ENCODE measurements around the gene SLC37A1. TPM values are rescaled to one million over a fixed set of nuclear protein-coding genes. Genes with fewer than 3 reads are reported as not detected.

Gene SLC37A1
- total and polyA plus RNA-seq, 7 donors, result 2.3 to 98.5 (median 7.8) TPM

DNA sequence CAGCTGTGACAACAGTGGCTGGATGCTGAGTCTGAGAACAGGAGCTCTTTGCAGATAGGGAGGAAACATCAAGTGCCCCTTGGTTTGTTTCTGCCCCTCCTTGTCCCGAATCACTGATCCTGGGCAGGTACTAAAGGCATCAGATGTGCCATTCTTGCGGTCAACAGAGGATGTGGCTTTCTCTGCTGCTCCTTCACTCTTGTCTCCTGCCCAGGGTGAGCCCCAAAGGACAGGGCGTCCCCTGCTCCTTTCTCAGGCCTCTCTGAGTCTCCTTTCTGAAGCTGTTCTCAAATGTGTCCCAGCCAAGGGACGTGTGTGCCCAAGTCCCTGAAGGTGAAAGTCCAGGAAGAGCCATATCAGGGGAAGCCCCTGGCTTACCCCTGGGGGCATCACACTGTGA, 31.7 kb downstream of the SLC37A1 start:
- TF ChIP-seq EP300 (IDR thresholded peaks at IDR 0.05), result no peak
- TF ChIP-seq CTCF (IDR thresholded peaks at IDR 0.05), result no peak
- TF ChIP-seq POLR2A (IDR thresholded peaks at IDR 0.05), result no peak
- TF ChIP-seq POLR2AphosphoS5 (IDR thresholded peaks at IDR 0.05), result no peak
- no peak overlapping the region for H3K4me3 ChIP-seq
- H3K4me1 ChIP-seq, result no peaks in the 10 kb centered on the region
- 82 to 93% methylated on average over 4 of the region's 4 CpGs for WGBS, 2 donors
- no peaks in the 10 kb centered on the region for H3K9me3 ChIP-seq
- no peak for DNase-seq
- intact Hi-C loops (cut with DNase I), result no loop called here
- peaks cover 0 to 63% (median 5%) of the 10 kb centered on the region in 4 donors for H3K36me3 ChIP-seq
- no peak overlapping the region for H3K27ac ChIP-seq
- H3K27me3 ChIP-seq, result no peaks in the 10 kb centered on the region

- WGBS, 2 donors, result 88 to 94% methylated on average over 8 of the region's 8 CpGs
- no peak overlapping the region for H3K4me3 ChIP-seq
- intact Hi-C loops (cut with DNase I), result no loop called here
- H3K4me1 ChIP-seq, result no peaks in the 10 kb centered on the region
- H3K9me3 ChIP-seq, result no peaks in the 10 kb centered on the region
- H3K36me3 ChIP-seq, result peaks cover 0 to 62% (median 5%) of the 10 kb centered on the region in 4 donors
- no peak overlapping the region for H3K27ac ChIP-seq
- DNase-seq, result peak; percentile 27
- TF ChIP-seq POLR2A (IDR thresholded peaks at IDR 0.05), result no peak
- no peak for TF ChIP-seq CTCF (IDR thresholded peaks at IDR 0.05)
- H3K27me3 ChIP-seq, result no peaks in the 10 kb centered on the region
Measured at GRCh38 chr21:42545745-42546144, 32.1 kb downstream of the SLC37A1 start.

- no peaks in the 10 kb centered on the region for H3K27me3 ChIP-seq
- DNase-seq, result peak; percentile 33
- H3K36me3 ChIP-seq, result peaks cover 0 to 55% (median 5%) of the 10 kb centered on the region in 4 donors
- intact Hi-C loops (cut with DNase I), result no loop called here
- no peak for TF ChIP-seq EP300 (IDR thresholded peaks at IDR 0.05)
- no peak for TF ChIP-seq POLR2AphosphoS5 (IDR thresholded peaks at IDR 0.05)
- TF ChIP-seq CTCF (IDR thresholded peaks at IDR 0.05), result no peak
- TF ChIP-seq POLR2A (IDR thresholded peaks at IDR 0.05), result no peak
- no peak overlapping the region for H3K4me3 ChIP-seq
- no peak overlapping the region for H3K27ac ChIP-seq
- WGBS, 2 donors, result 92% methylated on average over 14 of the region's 14 CpGs
- H3K9me3 ChIP-seq, result no peaks in the 10 kb centered on the region
- H3K4me1 ChIP-seq, result no peaks in the 10 kb centered on the region
Measured at GRCh38 chr21:42546433-42546832, 32.8 kb downstream of the SLC37A1 start.

- Histone ChIP-seq H3K4me3 (no peak overlapping the region), H3K27me3 (no peaks in the 10 kb centered on the region), H3K36me3 (peaks cover 0 to 51% (median 5%) of the 10 kb centered on the region in 4 donors), H3K9me3 (no peaks in the 10 kb centered on the region), H3K27ac (no peak overlapping the region), H3K4me1 (no peaks in the 10 kb centered on the region)
- intact Hi-C loops (cut with DNase I), result no loop called here
- 93% methylated on average over 27 of the region's 27 CpGs for WGBS, 2 donors
- DNase-seq, result peak; percentile 56
- TF ChIP-seq POLR2A (IDR thresholded peaks at IDR 0.05) (no peak), CTCF (IDR thresholded peaks at IDR 0.05) (no peak), POLR2AphosphoS5 (IDR thresholded peaks at IDR 0.05) (no peak), EP300 (IDR thresholded peaks at IDR 0.05) (no peak)
Measured at GRCh38 chr21:42547001-42547905, 33.6 kb downstream of the SLC37A1 start.

Data from sigmoid colon (tissue), 7 donors.